Effector CD8-positive, alpha-beta T cell (primary cell): ENCODE measurements around the gene MEGF6.

ENCODE experiments used
- DNase-seq: peaks from one replicate; lab custom pipeline; 2025; lab: John Stamatoyannopoulos, UW

The MEGF6 gene

DNA sequence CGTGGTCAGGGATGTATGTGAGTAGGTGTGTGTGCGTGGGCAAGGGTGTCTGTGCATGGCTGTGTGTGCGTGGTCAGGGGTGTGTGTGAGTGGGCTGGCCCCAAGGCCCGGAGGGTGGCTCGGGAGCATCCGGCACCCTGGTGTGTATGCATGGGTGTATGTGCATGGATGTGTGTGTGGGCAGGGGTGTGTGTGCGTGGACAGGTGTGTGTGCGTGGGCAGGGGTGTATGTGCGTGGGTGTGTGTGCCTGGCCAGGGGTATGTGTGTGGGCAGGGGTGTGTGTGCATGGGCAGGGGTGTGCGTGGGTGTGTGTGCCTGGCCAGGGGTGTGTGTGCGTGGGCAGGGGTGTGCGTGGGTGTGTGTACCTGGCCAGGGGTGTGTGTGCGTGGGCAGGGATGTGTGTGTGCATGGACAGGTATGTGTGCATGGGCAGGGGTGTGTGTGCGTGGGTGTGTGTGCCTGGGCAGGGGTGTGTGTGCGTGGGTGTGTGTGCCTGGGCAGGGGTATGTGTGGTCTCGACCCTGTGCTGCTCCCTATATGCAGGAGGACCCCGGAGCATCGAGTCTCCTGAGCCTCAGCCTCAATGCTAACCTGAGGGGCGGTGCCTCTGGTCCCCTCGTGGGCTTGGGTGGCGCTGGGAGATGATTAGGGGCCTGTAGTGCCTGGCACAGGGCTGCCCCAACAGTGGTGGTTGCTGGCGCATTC lies 140.5 kb downstream of the MEGF6 start:
- DNase-seq: no peak

GRCh38 chr1:3469849-3470649 lies 141.3 kb downstream of the MEGF6 start:
- DNase-seq: no peak

- no peak for DNase-seq
These were observed 142.0 kb downstream of the MEGF6 start for GRCh38 chr1:3469104-3469848.

- no peak for DNase-seq
These were observed 142.8 kb downstream of the MEGF6 start for GRCh38 chr1:3468236-3469103.

- no peak for DNase-seq
These were observed 143.9 kb downstream of the MEGF6 start for GRCh38 chr1:3467096-3468036.

- DNase-seq: no peak
These were observed 144.8 kb downstream of the MEGF6 start for GRCh38 chr1:3466366-3467075.

GRCh38 chr1:3465935-3466321 lies 145.4 kb downstream of the MEGF6 start:
- DNase-seq: no peak

- no peak for DNase-seq
These were observed 146.0 kb downstream of the MEGF6 start for GRCh38 chr1:3465091-3465934.

DNA sequence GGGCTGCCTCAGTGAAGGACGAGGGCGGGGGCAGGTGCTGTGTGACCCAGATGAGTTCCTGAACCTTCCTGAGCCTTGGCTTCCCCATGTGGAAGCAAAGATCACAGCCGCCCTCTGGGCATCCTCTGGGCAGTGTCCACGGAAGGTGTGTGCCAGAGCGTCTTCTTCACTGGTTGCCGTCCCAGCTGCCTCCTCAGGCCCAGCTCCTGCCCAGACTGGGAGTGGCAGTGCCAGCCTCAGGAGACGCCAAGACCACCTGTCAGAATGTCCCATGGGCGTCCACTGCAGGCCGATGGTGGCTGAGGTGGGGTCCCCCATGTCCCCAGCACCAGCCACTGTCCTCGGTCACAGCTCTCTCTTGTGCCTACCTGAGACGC lies 146.7 kb downstream of the MEGF6 start:
- DNase-seq: no peak

DNA sequence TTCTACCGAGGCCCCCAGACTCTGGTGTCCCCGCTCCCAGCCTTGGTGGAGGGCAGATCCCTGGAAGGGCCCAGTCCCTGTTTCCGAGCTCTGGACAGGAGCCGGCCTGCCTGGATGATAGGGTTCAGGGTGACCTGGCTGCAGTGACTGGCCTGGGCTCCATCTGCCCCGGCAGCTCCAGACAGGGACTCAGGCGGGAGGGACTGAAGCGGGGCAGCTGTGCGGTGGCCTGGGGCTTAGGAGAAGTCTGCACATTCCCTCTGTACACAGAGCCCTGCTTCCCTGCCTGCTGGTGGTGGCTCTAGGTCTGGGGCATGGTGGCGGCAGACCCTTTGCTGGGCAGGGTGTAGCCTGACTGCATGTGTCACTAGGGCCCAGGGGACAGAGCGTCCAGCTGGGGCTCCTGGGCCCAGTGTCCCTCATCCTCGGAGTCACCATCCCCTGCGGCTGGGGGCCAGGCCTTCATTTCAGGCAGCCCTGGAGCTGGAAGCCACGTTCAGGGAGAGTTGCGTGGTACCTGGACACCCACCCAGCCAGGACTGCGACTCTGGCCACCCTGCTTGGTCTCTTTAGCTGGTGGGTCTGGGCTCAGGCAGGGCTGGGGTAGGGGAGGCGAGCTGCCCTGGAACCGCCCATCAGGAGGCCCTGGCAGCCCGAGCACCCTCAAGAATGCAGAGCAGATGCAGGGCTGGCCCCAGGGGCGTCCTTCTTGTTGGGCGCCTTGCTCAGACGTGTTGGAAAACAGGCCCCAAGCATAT lies 147.2 kb downstream of the MEGF6 start:
- DNase-seq: no peak

DNA sequence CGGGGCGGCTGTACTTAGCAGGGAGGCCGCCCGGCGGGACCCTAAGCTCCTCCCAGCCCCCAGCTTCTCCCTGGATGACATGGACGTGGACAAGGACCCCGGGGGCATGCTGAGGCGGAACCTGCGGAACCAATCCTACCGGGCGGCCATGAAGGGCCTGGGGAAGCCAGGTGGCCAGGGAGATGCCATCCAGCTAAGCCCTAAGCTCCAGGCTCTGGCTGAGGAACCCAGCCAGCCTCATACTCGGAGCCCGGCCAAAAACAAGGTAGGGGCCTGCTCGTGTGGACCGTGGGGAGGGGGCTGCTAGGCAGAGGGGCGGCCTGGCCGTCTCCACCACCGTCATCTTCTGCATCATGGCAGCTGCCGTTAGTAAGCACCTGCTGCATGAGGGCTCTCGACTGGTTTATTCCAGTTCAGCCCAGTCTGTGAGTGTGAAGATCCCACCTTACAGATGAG lies 147.9 kb downstream of the MEGF6 start:
- DNase-seq: no peak

DNA sequence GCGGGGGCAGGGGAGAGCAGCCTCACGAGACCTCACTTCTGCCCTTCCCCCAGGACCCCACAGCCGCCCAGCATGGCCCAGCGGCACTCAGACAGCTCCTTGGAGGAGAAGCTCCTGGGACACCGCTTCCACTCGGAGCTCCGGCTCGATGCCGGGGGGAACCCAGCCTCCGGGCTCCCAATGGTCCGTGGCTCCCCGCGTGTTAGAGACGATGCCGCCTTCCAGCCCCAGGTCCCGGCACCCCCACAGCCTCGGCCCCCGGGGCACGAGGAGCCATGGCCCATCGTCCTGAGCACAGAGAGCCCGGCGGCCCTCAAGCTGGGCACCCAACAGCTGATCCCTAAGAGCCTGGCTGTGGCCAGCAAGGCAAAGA lies 148.3 kb downstream of the MEGF6 start:
- DNase-seq: no peak

- DNase-seq: no peak
These were observed 148.8 kb downstream of the MEGF6 start for GRCh38 chr1:3462356-3463012.

DNA sequence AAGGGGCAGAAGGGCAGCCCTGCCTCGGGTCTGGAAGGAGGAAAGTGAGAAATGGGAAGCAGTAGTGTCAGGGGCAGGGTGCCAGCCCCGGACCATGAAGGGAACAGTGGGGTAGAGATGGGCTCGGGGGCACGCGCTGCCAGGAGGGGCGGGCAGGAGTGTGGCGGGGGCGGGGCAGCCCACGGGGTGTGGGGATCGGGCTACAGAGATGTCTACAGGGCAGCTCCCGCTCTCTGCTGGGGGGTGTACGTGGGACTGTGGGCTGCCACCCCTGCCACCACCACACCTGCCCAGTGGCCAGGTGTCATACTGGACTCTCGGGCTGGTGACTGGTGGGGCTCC lies 149.4 kb downstream of the MEGF6 start:
- no peak for DNase-seq

- no peak for DNase-seq
These were observed 149.9 kb downstream of the MEGF6 start for GRCh38 chr1:3461238-3461933.

- no peak for DNase-seq
These were observed 150.6 kb downstream of the MEGF6 start for GRCh38 chr1:3460672-3461131.
